Activated naive CD4-positive, alpha-beta T cell treated with anti-CD3 and anti-CD28 coated beads, Interleukin-2, amount 50 U/mL, for 16 hours (primary cell): ENCODE data around the gene CHST13.

ENCODE experiments used
- DNase-seq: peaks from one replicate; pipeline ENCODE4 v3.0.0-alpha.2; 2020

CHST13 gene

GRCh38 chr3:126523745-126524428 lies at the start of gene CHST13:
Gene CHST13, plus strand, starts transcription at chr3:126524155. Its CDS starts 178 bp downstream, at chr3:126524333.
- no peak for DNase-seq

GRCh38 chr3:126474498-126475412 lies 49.2 kb upstream of the CHST13 start:
- peak; percentile 44 for DNase-seq

- peak; percentile 93 for DNase-seq
Measured at GRCh38 chr3:126475413-126476114, 48.4 kb upstream of the CHST13 start, which contains the start of gene ZXDC. Gene ZXDC, minus strand, starts transcription at chr3:126475891. Its CDS starts 26 bp downstream, at chr3:126475865.

GRCh38 chr3:126476166-126477060 lies 47.5 kb upstream of the CHST13 start:
- DNase-seq, result no peak

GRCh38 chr3:126477061-126477380 lies 46.9 kb upstream of the CHST13 start:
- no peak for DNase-seq

- no peak for DNase-seq
Measured at GRCh38 chr3:126478581-126479310, 45.2 kb upstream of the CHST13 start.

GRCh38 chr3:126479642-126480041 lies 44.3 kb upstream of the CHST13 start:
- DNase-seq, result no peak

- no peak for DNase-seq
Measured at GRCh38 chr3:126480206-126480605, 43.7 kb upstream of the CHST13 start.

- no peak for DNase-seq
Measured at GRCh38 chr3:126480861-126481260, 43.1 kb upstream of the CHST13 start.

- no peak for DNase-seq
Measured at GRCh38 chr3:126481808-126482502, 42.0 kb upstream of the CHST13 start.

- DNase-seq, result no peak
Measured at GRCh38 chr3:126482503-126483255, 41.3 kb upstream of the CHST13 start.

- no peak for DNase-seq
Measured at GRCh38 chr3:126483321-126483761, 40.6 kb upstream of the CHST13 start.

- DNase-seq, result no peak
Measured at GRCh38 chr3:126484148-126484547, 39.8 kb upstream of the CHST13 start.

- no peak for DNase-seq
Measured at GRCh38 chr3:126484662-126485061, 39.3 kb upstream of the CHST13 start.

- no peak for DNase-seq
Measured at GRCh38 chr3:126485176-126485897, 38.6 kb upstream of the CHST13 start.

- no peak for DNase-seq
Measured at GRCh38 chr3:126485956-126486355, 38.0 kb upstream of the CHST13 start.

- no peak for DNase-seq
Measured at GRCh38 chr3:126486360-126486847, 37.6 kb upstream of the CHST13 start.

- no peak for DNase-seq
Measured at GRCh38 chr3:126487151-126487771, 36.7 kb upstream of the CHST13 start.

GRCh38 chr3:126488185-126488584 lies 35.8 kb upstream of the CHST13 start:
- DNase-seq, result no peak
